Ovary (tissue), 9 donors: ENCODE results near the gene LRRC10B. TPM values are rescaled to one million over a fixed set of nuclear protein-coding genes. Genes with fewer than 3 reads are reported as not detected.

Experiments used
- DNase-seq, 5 donors: peaks; one replicate each; pipeline ENCODE4 v3.0.0-alpha.2; 2019 to 2020
- H3K27ac ChIP-seq, 2 donors: fragments of 200-600 bp; one replicate each; pipeline versions ENCODE4 v1.5.1 to v1.8.0; 2019 to 2022
- H3K27me3 ChIP-seq: fragments of 200-600 bp; one replicate; pipeline ENCODE4 v1.8.0; 2022
- H3K36me3 ChIP-seq: fragments of 200-600 bp; sonication (generic); one replicate; pipeline ENCODE4 v1.5.1; 2019
- H3K4me1 ChIP-seq: one replicate; pipeline ENCODE4 v1.8.1; 2013; ENCODE audit warnings: mild to moderate bottlenecking, moderate library complexity; ENCODE audit not compliant: insufficient read depth
- H3K4me3 ChIP-seq: fragments of 200-600 bp; sonication (generic); one replicate; pipeline ENCODE4 v1.5.1; 2017
- H3K9me3 ChIP-seq, 2 donors: fragments of 200-600 bp in 1 of 2; sonication (generic) in 1 of 2; one replicate each; pipeline versions ENCODE4 v1.5.1 to v1.8.1; 2013 to 2019; ENCODE audit warnings: mild to moderate bottlenecking in 1 of 2, moderate library complexity in 1 of 2
- CTCF ChIP-seq, 3 donors: fragments of 450-650 bp in 2 of 3; fragments of 200-600 bp in 1 of 3; IDR thresholded peaks; one replicate each; pipeline versions ENCODE4 v1.5.1 to v1.8.0; 2016 to 2022; ENCODE audit warnings: antibody characterized with exemption in 3 of 3, mild to moderate bottlenecking in 1 of 3
- EP300 ChIP-seq: sonication (generic); formaldehyde crosslinking; IDR thresholded peaks from one replicate; pipeline ENCODE4 v1.6.1; 2017; ENCODE audit warnings: antibody characterized with exemption
- POLR2A ChIP-seq: fragments of 450-650 bp; IDR thresholded peaks from one replicate; pipeline ENCODE4 v1.6.1; 2017; ENCODE audit warnings: antibody characterized with exemption, mild to moderate bottlenecking, moderate library complexity
- WGBS, 3 donors: extraction: QIAGEN DNeasy Blood & Tissue Kit in 1 of 3; methylation state at CpG; one replicate each; pipeline versions ENCODE4 v1.1.5 to v1.1.7; 2013 to 2017; 5-methylcytosine and 5-hydroxymethylcytosine counted together
- intact Hi-C, 4 donors: fragments of 100-400 bp; cut with DNase I; formaldehyde crosslinking; loops; one replicate each; pipeline versions ENCODE4 v1.11.0 to v1.15.1; 2022 to 2023
- polyA plus RNA-seq, 2 donors: library from polyadenylated mRNA; stranded (reverse); fragments of 200-250 nt in 1 of 2; fragments of 350-450 nt in 1 of 2; fragmentation: Illumina TruSeq in 1 of 2; extraction: RNeasy Lipid Tissue Mini Kit (QIAGEN cat#74804) in 1 of 2; gene quantifications; one replicate each; pipeline ENCODE4 v1.2.3, GENCODE V29; 2013 to 2014
- total RNA-seq, 7 donors: library from RNA; depleted of rRNA in 2 of 7; stranded (reverse); fragments of >200 nt in 2 of 7; fragmentation: NEBNext Ultra II Directional in 3 of 7; extraction: Animal tissue kit (Norgen Biotek cat#: 25700) in 3 of 7; gene quantifications; one replicate each; pipeline versions ENCODE4 v1.1.0 to v1.2.4, GENCODE V29; 2016 to 2023
- donor health status: DM: no; HTN: no; CAD: no; lungs with moderate emphysema.
- donor health status: DM: no; HTN: no; CAD: no.
- donor health status: Bipolar disorder and iron deficiency.
- donor health status: DM: yes; HTN: yes; CAD: no.
- donor health status: DM: no; HTN: no; CAD: no.
- donor health status: DM: yes; HTN: yes; CAD: no.

Gene LRRC10B
- total and polyA plus RNA-seq, 9 donors, result 0.45 to 23.0 (median 1.4) TPM

GRCh38 chr11:61524446-61524845 is 15.9 kb downstream of the LRRC10B start:
- H3K27me3 ChIP-seq, result no peaks in the 10 kb centered on the region
- intact Hi-C loops, result no loop called here
- WGBS, 3 donors, result 86 to 91% (median 89%) methylated on average over 12 of the region's 12 CpGs
- H3K9me3 ChIP-seq, result no peaks in the 10 kb centered on the region
- no peaks in the 10 kb centered on the region for H3K36me3 ChIP-seq
- TF ChIP-seq CTCF (IDR thresholded peaks at IDR 0.05) (no peak), POLR2A (no peak), EP300 (no peak)
- H3K4me3 ChIP-seq, result no peak overlapping the region
- no peak for DNase-seq
- no peak overlapping the region for H3K27ac ChIP-seq
- H3K4me1 ChIP-seq, result peaks cover under 1% of the 10 kb centered on the region

- no peaks in the 10 kb centered on the region for H3K9me3 ChIP-seq
- H3K27me3 ChIP-seq, result no peaks in the 10 kb centered on the region
- no peak overlapping the region for H3K4me3 ChIP-seq
- no peak for TF ChIP-seq POLR2A
- no peak for TF ChIP-seq EP300
- TF ChIP-seq CTCF (IDR thresholded peaks at IDR 0.05), result no peak
- no peaks in the 10 kb centered on the region for H3K36me3 ChIP-seq
- no peak for DNase-seq
- H3K4me1 ChIP-seq, result peaks cover 3% of the 10 kb centered on the region
- 88 to 89% (median 88%) methylated on average over 19 of the region's 19 CpGs for WGBS, 3 donors
- intact Hi-C loops, result no loop called here
- H3K27ac ChIP-seq, result no peak overlapping the region
Measured at GRCh38 chr11:61524963-61525587, 16.5 kb downstream of the LRRC10B start.

DNA sequence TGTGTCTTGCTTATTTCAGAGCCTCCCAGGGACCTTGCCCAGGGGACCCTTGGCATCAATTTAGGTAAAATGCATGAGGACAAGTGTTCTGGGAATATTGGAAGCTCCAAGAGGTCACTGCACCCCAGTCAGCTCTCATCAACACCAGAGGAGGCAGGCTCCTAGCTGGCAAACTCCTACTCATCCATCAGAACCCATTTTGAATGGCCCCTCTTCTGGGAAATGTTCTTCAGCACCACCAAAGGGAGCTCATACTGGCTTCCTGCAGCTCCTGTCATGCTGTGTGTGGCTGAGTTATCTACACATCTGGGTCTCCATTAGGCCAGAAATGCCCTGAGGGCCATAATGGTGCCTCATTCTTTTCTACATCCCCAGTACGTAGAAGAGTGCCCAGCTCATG is 17.7 kb downstream of the LRRC10B start:
- DNase-seq, result no peak
- no peaks in the 10 kb centered on the region for H3K27me3 ChIP-seq
- no peak overlapping the region for H3K4me3 ChIP-seq
- no peak overlapping the region for H3K27ac ChIP-seq
- H3K36me3 ChIP-seq, result no peaks in the 10 kb centered on the region
- H3K9me3 ChIP-seq, result no peaks in the 10 kb centered on the region
- no peak for TF ChIP-seq CTCF (IDR thresholded peaks at IDR 0.05)
- no peak for TF ChIP-seq POLR2A
- no peak for TF ChIP-seq EP300
- peaks cover 3% of the 10 kb centered on the region for H3K4me1 ChIP-seq
- WGBS, 3 donors, result 90 to 100% (median 94%) methylated on average over 1 of the region's 1 CpG
- intact Hi-C loops, result no loop called here

- no peak for TF ChIP-seq EP300
- no peak for TF ChIP-seq CTCF (IDR thresholded peaks at IDR 0.05)
- TF ChIP-seq POLR2A, result no peak
Measured at GRCh38 chr11:61526956-61527731, 18.6 kb downstream of the LRRC10B start.

More at GRCh38 chr11:61526956-61527731, 18.6 kb downstream of the LRRC10B start:
- Histone ChIP-seq H3K4me3 (no peak overlapping the region), H3K9me3 (no peaks in the 10 kb centered on the region), H3K4me1 (peaks cover 3% of the 10 kb centered on the region), H3K36me3 (no peaks in the 10 kb centered on the region), H3K27me3 (no peaks in the 10 kb centered on the region), H3K27ac (no peak overlapping the region)
- DNase-seq, result no peak
- 63 to 79% (median 77%) methylated on average over 20 of the region's 20 CpGs for WGBS, 3 donors
- intact Hi-C loops, result no loop called here
